T-helper 2 cell treated with Interferon-gamma antibody and Interleukin-4, amounts not matched to agents 5 μg/mL and 100 μg/mL, for 36 hours (primary cell): ENCODE data around the gene NEUROD4.

ENCODE experiments used
- DNase-seq: peaks from one replicate; pipeline ENCODE4 v3.0.0; 2021; ENCODE audit warnings: low spot score
- H3K27ac Mint-ChIP-seq: one replicate; pipeline ENCODE4 v1.8.0; 2021; ENCODE audit warnings: mild to moderate bottlenecking, mixed read lengths
- H3K27me3 Mint-ChIP-seq: one replicate; pipeline ENCODE4 v1.8.0; 2021; ENCODE audit warnings: low read depth, mixed read lengths
- H3K36me3 Mint-ChIP-seq: one replicate; pipeline ENCODE4 v1.8.0; 2021; ENCODE audit warnings: low read depth, mixed read lengths
- H3K4me1 Mint-ChIP-seq: one replicate; pipeline ENCODE4 v1.8.0; 2021; ENCODE audit warnings: low read depth, mixed read lengths
- H3K4me3 Mint-ChIP-seq: one replicate; pipeline ENCODE4 v1.8.0; 2022; ENCODE audit warnings: mild to moderate bottlenecking, moderate library complexity, mixed read lengths
- H3K9me3 Mint-ChIP-seq: one replicate; pipeline ENCODE4 v1.8.0; 2021; ENCODE audit warnings: mixed read lengths

Gene NEUROD4

GRCh38 chr12:55025508-55025907, 5.7 kb downstream of the NEUROD4 start:
- H3K9me3 Mint-ChIP-seq = no peaks in the 10 kb centered on the region
- DNase-seq = no peak
- H3K36me3 Mint-ChIP-seq = no peaks in the 10 kb centered on the region
- H3K27ac Mint-ChIP-seq = no peak overlapping the region
- H3K4me1 Mint-ChIP-seq = no peaks in the 10 kb centered on the region
- H3K4me3 Mint-ChIP-seq = no peak overlapping the region
- H3K27me3 Mint-ChIP-seq = peaks cover 60% of the 10 kb centered on the region

GRCh38 chr12:55034218-55034617, 14.4 kb downstream of the NEUROD4 start:
- peaks cover 24% of the 10 kb centered on the region for H3K4me1 Mint-ChIP-seq
- no peak overlapping the region for H3K4me3 Mint-ChIP-seq
- no peak for DNase-seq
- no peak overlapping the region for H3K27ac Mint-ChIP-seq
- H3K36me3 Mint-ChIP-seq = no peaks in the 10 kb centered on the region
- H3K27me3 Mint-ChIP-seq = peaks cover 30% of the 10 kb centered on the region
- no peaks in the 10 kb centered on the region for H3K9me3 Mint-ChIP-seq

GRCh38 chr12:55036326-55037115, 16.7 kb downstream of the NEUROD4 start:
- DNase-seq = no peak
- no peak overlapping the region for H3K27ac Mint-ChIP-seq
- H3K4me1 Mint-ChIP-seq = peaks cover 24% of the 10 kb centered on the region
- H3K36me3 Mint-ChIP-seq = no peaks in the 10 kb centered on the region
- H3K9me3 Mint-ChIP-seq = no peaks in the 10 kb centered on the region
- peaks cover 35% of the 10 kb centered on the region for H3K27me3 Mint-ChIP-seq
- H3K4me3 Mint-ChIP-seq = peak overlapping the region; percentile 39

GRCh38 chr12:55037351-55037987, 17.7 kb downstream of the NEUROD4 start:
- Mint-ChIP-seq H3K36me3 (no peaks in the 10 kb centered on the region), H3K4me3 (no peak overlapping the region), H3K9me3 (no peaks in the 10 kb centered on the region), H3K27ac (no peak overlapping the region), H3K27me3 (peaks cover 37% of the 10 kb centered on the region), H3K4me1 (peaks cover 24% of the 10 kb centered on the region)
- DNase-seq = no peak

GRCh38 chr12:55039395-55040354, 19.9 kb downstream of the NEUROD4 start:
- Mint-ChIP-seq H3K4me3 (no peak overlapping the region), H3K4me1 (peaks cover 24% of the 10 kb centered on the region), H3K27ac (no peak overlapping the region)

GRCh38 chr12:55041345-55042055, 21.7 kb downstream of the NEUROD4 start:
- Mint-ChIP-seq H3K27me3 (peaks cover 45% of the 10 kb centered on the region), H3K36me3 (no peaks in the 10 kb centered on the region), H3K9me3 (no peaks in the 10 kb centered on the region), H3K4me3 (no peak overlapping the region), H3K4me1 (peaks cover 14% of the 10 kb centered on the region), H3K27ac (no peak overlapping the region)
- DNase-seq = no peak

More at GRCh38 chr12:55039395-55040354, 19.9 kb downstream of the NEUROD4 start:
- no peak for DNase-seq
- peaks cover 45% of the 10 kb centered on the region for H3K27me3 Mint-ChIP-seq
- no peaks in the 10 kb centered on the region for H3K9me3 Mint-ChIP-seq
- no peaks in the 10 kb centered on the region for H3K36me3 Mint-ChIP-seq

GRCh38 chr12:55043542-55043941, 23.8 kb downstream of the NEUROD4 start:
- no peak overlapping the region for H3K4me3 Mint-ChIP-seq

GRCh38 chr12:55044135-55044534, 24.4 kb downstream of the NEUROD4 start:
- no peak overlapping the region for H3K4me3 Mint-ChIP-seq
- no peaks in the 10 kb centered on the region for H3K36me3 Mint-ChIP-seq
- DNase-seq = no peak
- no peaks in the 10 kb centered on the region for H3K9me3 Mint-ChIP-seq
- H3K27ac Mint-ChIP-seq = no peak overlapping the region
- H3K27me3 Mint-ChIP-seq = peaks cover 31% of the 10 kb centered on the region
- no peaks in the 10 kb centered on the region for H3K4me1 Mint-ChIP-seq

More at GRCh38 chr12:55043542-55043941, 23.8 kb downstream of the NEUROD4 start:
- Mint-ChIP-seq H3K27ac (no peak overlapping the region), H3K9me3 (no peaks in the 10 kb centered on the region), H3K4me1 (no peaks in the 10 kb centered on the region), H3K27me3 (peaks cover 35% of the 10 kb centered on the region), H3K36me3 (no peaks in the 10 kb centered on the region)
- DNase-seq = no peak

GRCh38 chr12:55049676-55050075, 29.9 kb downstream of the NEUROD4 start:
- H3K9me3 Mint-ChIP-seq = no peaks in the 10 kb centered on the region
- H3K27me3 Mint-ChIP-seq = peaks cover 24% of the 10 kb centered on the region
- no peaks in the 10 kb centered on the region for H3K4me1 Mint-ChIP-seq
- no peak overlapping the region for H3K27ac Mint-ChIP-seq
- H3K36me3 Mint-ChIP-seq = no peaks in the 10 kb centered on the region
- DNase-seq = no peak
- H3K4me3 Mint-ChIP-seq = no peak overlapping the region

GRCh38 chr12:55051197-55051947, 31.6 kb downstream of the NEUROD4 start:
- no peaks in the 10 kb centered on the region for H3K36me3 Mint-ChIP-seq
- H3K4me1 Mint-ChIP-seq = no peaks in the 10 kb centered on the region
- no peaks in the 10 kb centered on the region for H3K9me3 Mint-ChIP-seq
- H3K27ac Mint-ChIP-seq = no peak overlapping the region
- no peak for DNase-seq
- H3K27me3 Mint-ChIP-seq = peaks cover 29% of the 10 kb centered on the region
- no peak overlapping the region for H3K4me3 Mint-ChIP-seq

- peaks cover 10% of the 10 kb centered on the region for H3K27me3 Mint-ChIP-seq
- H3K4me1 Mint-ChIP-seq = peaks cover 16% of the 10 kb centered on the region
- H3K27ac Mint-ChIP-seq = no peak overlapping the region
- no peak for DNase-seq
- no peaks in the 10 kb centered on the region for H3K36me3 Mint-ChIP-seq
- no peak overlapping the region for H3K4me3 Mint-ChIP-seq
- no peaks in the 10 kb centered on the region for H3K9me3 Mint-ChIP-seq
Observed at GRCh38 chr12:55057481-55057880, 37.7 kb downstream of the NEUROD4 start.

- H3K27ac Mint-ChIP-seq = no peak overlapping the region
- H3K9me3 Mint-ChIP-seq = no peaks in the 10 kb centered on the region
- H3K4me1 Mint-ChIP-seq = peaks cover 16% of the 10 kb centered on the region
- DNase-seq = no peak
- H3K4me3 Mint-ChIP-seq = no peak overlapping the region
- no peaks in the 10 kb centered on the region for H3K36me3 Mint-ChIP-seq
- H3K27me3 Mint-ChIP-seq = peaks cover 10% of the 10 kb centered on the region
Observed at GRCh38 chr12:55058082-55058481, 38.3 kb downstream of the NEUROD4 start.

- Mint-ChIP-seq H3K4me1 (peaks cover 16% of the 10 kb centered on the region), H3K27ac (no peak overlapping the region), H3K27me3 (peaks cover 7% of the 10 kb centered on the region), H3K36me3 (no peaks in the 10 kb centered on the region), H3K9me3 (no peaks in the 10 kb centered on the region), H3K4me3 (no peak overlapping the region)
- no peak for DNase-seq
Observed at GRCh38 chr12:55058776-55059175, 39.0 kb downstream of the NEUROD4 start.
